Heart left ventricle (tissue), 16 donors: Measurements from ENCODE around the gene BICD2. TPM values are rescaled to one million over a fixed set of nuclear protein-coding genes. Genes with fewer than 3 reads are reported as not detected.

ENCODE experiments used
- ATAC-seq, 4 donors: fragments of 200-7000 bp; cut with Tn5 transposase; one replicate each; pipeline ENCODE4 v1.9.1; 2020 to 2022; ENCODE audit warnings: moderate library complexity in 4 of 4, mild to moderate bottlenecking in 3 of 4, moderate number of reproducible peaks in 1 of 4
- DNase-seq, 5 donors: peaks; one replicate each; pipeline ENCODE4 v3.0.0-alpha.2; 2020
- H3K27ac ChIP-seq, 12 donors: fragments of 200-600 bp; sonication (generic) in 4 of 12; one replicate each; pipeline versions ENCODE4 v1.5.0 to v1.8.0; 2016 to 2022; ENCODE audit warnings: mild to moderate bottlenecking in 2 of 12
- H3K27me3 ChIP-seq, 9 donors: fragments of 200-600 bp; sonication (generic) in 2 of 9; one replicate each; pipeline versions ENCODE4 v1.5.1 to v1.8.0; 2016 to 2022; ENCODE audit warnings: mild to moderate bottlenecking in 3 of 9
- H3K36me3 ChIP-seq, 9 donors: fragments of 200-600 bp; sonication (generic) in 2 of 9; one replicate each; pipeline versions ENCODE4 v1.5.0 to v1.8.0; 2018 to 2022; ENCODE audit warnings: mild to moderate bottlenecking in 2 of 9
- H3K4me1 ChIP-seq, 12 donors: fragments of 200-600 bp; sonication (generic) in 4 of 12; one replicate each; pipeline versions ENCODE4 v1.5.0 to v1.8.0; 2016 to 2022; ENCODE audit warnings: mild to moderate bottlenecking in 3 of 12
- H3K4me3 ChIP-seq, 12 donors: fragments of 200-600 bp; sonication (generic) in 4 of 12; one replicate each; pipeline versions ENCODE4 v1.5.0 to v1.8.0; 2017 to 2022; ENCODE audit warnings: mild to moderate bottlenecking in 9 of 12, moderate library complexity in 4 of 12
- H3K9me3 ChIP-seq, 12 donors: fragments of 200-600 bp; sonication (generic) in 4 of 12; one replicate each; pipeline versions ENCODE4 v1.5.0 to v1.8.0; 2016 to 2022; ENCODE audit warnings: mild to moderate bottlenecking in 1 of 12
- POLR2A ChIP-seq, 2 donors: fragments of 450-650 bp; IDR thresholded peaks; one replicate each; pipeline ENCODE4 v1.6.1; 2017; ENCODE audit warnings: antibody characterized with exemption in 2 of 2, mild to moderate bottlenecking in 2 of 2, moderate library complexity in 2 of 2
- WGBS, 4 donors: extraction: QIAGEN DNeasy Blood & Tissue Kit in 2 of 4; methylation state at CpG; one replicate each; pipeline versions ENCODE4 v1.1.5 to v1.1.7; 2013 to 2018; 5-methylcytosine and 5-hydroxymethylcytosine counted together
- intact Hi-C, 10 donors: fragments of 100-400 bp; cut with DNase I; formaldehyde crosslinking; loops; one replicate each; pipeline versions ENCODE4 v1.11.1 to v1.14.2; 2022
- polyA plus RNA-seq, 2 donors: library from polyadenylated mRNA; stranded (reverse); fragments of 200-250 nt; gene quantifications; one replicate each; pipeline ENCODE4 v1.2.3, GENCODE V29; 2013
- total RNA-seq, 9 donors: library from RNA; depleted of rRNA in 2 of 9; stranded (reverse); fragments of >200 nt in 2 of 9; fragmentation: NEBNext Ultra II Directional in 3 of 9; extraction: Animal tissue kit (Norgen Biotek cat#: 25700) in 3 of 9; gene quantifications; one replicate each; pipeline versions ENCODE4 v1.1.0 to v1.2.4, GENCODE V29; 2016 to 2023
- TF ChIP-seq, protein P1 (sequence below), 12 donors: fragments of 200-600 bp; sonication (generic) in 4 of 12; IDR thresholded peaks; one replicate each; pipeline versions ENCODE4 v1.5.0 to v1.8.0; 2018 to 2022; ENCODE audit warnings: antibody characterized with exemption in 12 of 12, mild to moderate bottlenecking in 5 of 12
- donor health status: ischemic (EF 13 %, LVEDD 7.1; RV severe dilation, severe dysfunction).
- donor health status: healthy with polysubstance abuse.
- donor health status: DM: no; HTN: yes; CAD: no.
- donor health status: DM: no; HTN: no; CAD: no.
- donor health status: ischemic (EF 25% LVEDD 6.9; RV normal size, moderate dysfunction).
- donor health status: ischemic (EF 25% LVEDD 5.7; RV mildly dilated, moderate dysfunction).
- donor health status: healthy.
- donor health status: DM: yes; HTN: yes; CAD: no.
- donor health status: ischemic (EF 35%, LVEDD 5.7; RV mildly dilated, moderate dysfunction).
- donor health status: nonischemic (EF 11% LVEDD 7.7; RV severe dilation, severe dysfunction).
- donor health status: DM: yes; HTN: yes; CAD: no.
- donor health status: PGD.
- donor health status: ischemic (EF 29% LVEDD 5.4; RV normal size, mild dysfunction).
- donor health status: nonischemic (EF 23%, LVEDD 6.1; RV moderate dilation, normal function).

Gene BICD2
- total and polyA plus RNA-seq, 11 donors: 17.6 to 56.7 (median 35.9) TPM

- intact Hi-C loops: loop anchor here (1.0 to 10.0 kb wide), 9 partner anchors 22 to 654 kb away; partner anchors contain the start of gene BICD2 (in 3 of the 10)
- Histone ChIP-seq H3K27me3 (peaks cover 0 to 2% (median 0%) of the 10 kb centered on the region in 9 donors), H3K36me3 (no peaks in the 10 kb centered on the region), H3K9me3 (peaks cover 0 to 11% (median 2%) of the 10 kb centered on the region in 12 donors), H3K4me3 (no peak overlapping the region), H3K4me1 (peaks cover 0 to 7% (median 0%) of the 10 kb centered on the region in 12 donors), H3K27ac (no peak overlapping the region)
- DNase-seq: peak; percentile 68 to 83 (median 75)
- no peak for TF ChIP-seq POLR2A (IDR thresholded peaks at IDR 0.05)
- TF ChIP-seq, protein P1, sequence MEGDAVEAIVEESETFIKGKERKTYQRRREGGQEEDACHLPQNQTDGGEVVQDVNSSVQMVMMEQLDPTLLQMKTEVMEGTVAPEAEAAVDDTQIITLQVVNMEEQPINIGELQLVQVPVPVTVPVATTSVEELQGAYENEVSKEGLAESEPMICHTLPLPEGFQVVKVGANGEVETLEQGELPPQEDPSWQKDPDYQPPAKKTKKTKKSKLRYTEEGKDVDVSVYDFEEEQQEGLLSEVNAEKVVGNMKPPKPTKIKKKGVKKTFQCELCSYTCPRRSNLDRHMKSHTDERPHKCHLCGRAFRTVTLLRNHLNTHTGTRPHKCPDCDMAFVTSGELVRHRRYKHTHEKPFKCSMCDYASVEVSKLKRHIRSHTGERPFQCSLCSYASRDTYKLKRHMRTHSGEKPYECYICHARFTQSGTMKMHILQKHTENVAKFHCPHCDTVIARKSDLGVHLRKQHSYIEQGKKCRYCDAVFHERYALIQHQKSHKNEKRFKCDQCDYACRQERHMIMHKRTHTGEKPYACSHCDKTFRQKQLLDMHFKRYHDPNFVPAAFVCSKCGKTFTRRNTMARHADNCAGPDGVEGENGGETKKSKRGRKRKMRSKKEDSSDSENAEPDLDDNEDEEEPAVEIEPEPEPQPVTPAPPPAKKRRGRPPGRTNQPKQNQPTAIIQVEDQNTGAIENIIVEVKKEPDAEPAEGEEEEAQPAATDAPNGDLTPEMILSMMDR (IDR thresholded peaks at IDR 0.05): peak; percentile 72 to 87 (median 83)
- 38 to 45% (median 42%) methylated on average over 13 of the region's 13 CpGs for WGBS, 4 donors
- peak; percentile 82 to 97 (median 95) for ATAC-seq
These were observed 26.2 kb upstream of the BICD2 start for GRCh38 chr9:92790542-92791527.

GRCh38 chr9:92786298-92786697, 21.7 kb upstream of the BICD2 start:
- no peaks in the 10 kb centered on the region for H3K27me3 ChIP-seq
- 69 to 93% (median 83%) methylated on average over 1 of the region's 1 CpG for WGBS, 4 donors
- H3K27ac ChIP-seq: no peak overlapping the region
- TF ChIP-seq, protein P1 (IDR thresholded peaks at IDR 0.05): no peak
- no peak for TF ChIP-seq POLR2A (IDR thresholded peaks at IDR 0.05)
- peaks cover 0 to 7% (median 0%) of the 10 kb centered on the region in 12 donors for H3K4me1 ChIP-seq
- no peaks in the 10 kb centered on the region for H3K36me3 ChIP-seq
- DNase-seq: no peak
- no peak for ATAC-seq
- H3K4me3 ChIP-seq: no peak overlapping the region
- H3K9me3 ChIP-seq: peaks cover 0 to 15% (median 2%) of the 10 kb centered on the region in 12 donors
- intact Hi-C loops: no loop called here

DNA sequence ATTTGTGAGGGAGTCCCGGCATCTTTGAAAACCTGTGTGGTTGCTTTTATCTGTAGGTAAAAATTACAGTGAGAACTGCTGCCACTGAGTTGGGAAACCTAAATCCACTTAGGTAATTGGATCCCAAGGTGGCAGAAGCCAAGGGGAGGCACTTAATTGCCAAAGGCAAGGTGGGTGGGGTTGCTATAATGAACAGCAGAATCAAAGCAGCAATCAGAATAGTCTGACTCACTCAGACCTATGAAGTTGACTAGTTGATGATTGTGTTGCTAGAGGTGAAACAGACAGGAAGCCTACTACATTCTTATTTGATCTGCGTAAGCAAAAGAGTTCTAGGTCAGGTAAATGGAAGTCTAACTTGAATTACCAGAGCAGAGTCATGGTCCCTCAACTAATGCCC, 17.3 kb upstream of the BICD2 start:
- Histone ChIP-seq H3K27ac (no peak overlapping the region), H3K9me3 (peaks cover 0 to 18% (median 3%) of the 10 kb centered on the region in 12 donors), H3K36me3 (no peaks in the 10 kb centered on the region), H3K4me1 (no peaks in the 10 kb centered on the region), H3K27me3 (no peaks in the 10 kb centered on the region), H3K4me3 (no peak overlapping the region)
- ATAC-seq (no peak), DNase-seq (no peak)
- TF ChIP-seq POLR2A (IDR thresholded peaks at IDR 0.05): no peak
- TF ChIP-seq, protein P1 (IDR thresholded peaks at IDR 0.05): no peak
- intact Hi-C loops: no loop called here
- WGBS, 4 donors: 76 to 81% (median 78%) methylated on average over 2 of the region's 2 CpGs

- Histone ChIP-seq H3K27me3 (no peaks in the 10 kb centered on the region), H3K4me3 (no peak overlapping the region), H3K27ac (no peak overlapping the region), H3K36me3 (no peaks in the 10 kb centered on the region), H3K9me3 (peaks cover 0 to 6% (median 0%) of the 10 kb centered on the region in 12 donors), H3K4me1 (peaks cover 0 to 6% (median 0%) of the 10 kb centered on the region in 12 donors)
- DNase-seq (no peak), ATAC-seq (no peak)
- TF ChIP-seq, protein P1 (IDR thresholded peaks at IDR 0.05): no peak
- no peak for TF ChIP-seq POLR2A (IDR thresholded peaks at IDR 0.05)
- intact Hi-C loops: no loop called here
These were observed 15.6 kb upstream of the BICD2 start for GRCh38 chr9:92780206-92780605.
